ENCODE data around the gene FCRL5. TPM values are rescaled to one million over a fixed set of nuclear protein-coding genes. Genes with fewer than 3 reads are reported as not detected.

The FCRL5 gene
- total RNA-seq, 1 donor from 2014 or later, result 1.2 TPM

GRCh38 chr1:157523774-157524493, 28.4 kb downstream of the FCRL5 start:
- Histone ChIP-seq H3K4me1 (no peaks in the 10 kb centered on the region), H3K9me3 (no peaks in the 10 kb centered on the region), H3K27ac (no peak overlapping the region), H3K4me3 (no peak overlapping the region), H3K27me3 (ENCODE audit: low read depth) (no peaks in the 10 kb centered on the region), H3K36me3 (no peaks in the 10 kb centered on the region)
- peak in 1 of 2 donors; percentile 43 for ATAC-seq
- TF ChIP-seq CTCF (IDR thresholded peaks at IDR 0.05), result no peak
- intact Hi-C loops (cut with DNase I), result no loop called here
- DNase-seq, result no peak

GRCh38 chr1:157521056-157521455, 31.3 kb downstream of the FCRL5 start:
- Histone ChIP-seq H3K36me3 (no peaks in the 10 kb centered on the region), H3K4me3 (no peak overlapping the region), H3K4me1 (no peaks in the 10 kb centered on the region), H3K9me3 (no peaks in the 10 kb centered on the region), H3K27ac (no peak overlapping the region), H3K27me3 (ENCODE audit: low read depth) (no peaks in the 10 kb centered on the region)
- intact Hi-C loops (cut with DNase I), result no loop called here
- no peak for DNase-seq
- no peak for ATAC-seq
- no peak for TF ChIP-seq CTCF (IDR thresholded peaks at IDR 0.05)

- no peak for TF ChIP-seq CTCF (IDR thresholded peaks at IDR 0.05)
- no peaks in the 10 kb centered on the region for H3K9me3 ChIP-seq
- H3K4me3 ChIP-seq, result no peak overlapping the region
- DNase-seq, result no peak
- H3K4me1 ChIP-seq, result no peaks in the 10 kb centered on the region
- ATAC-seq, result no peak
- H3K36me3 ChIP-seq, result no peaks in the 10 kb centered on the region
- intact Hi-C loops (cut with DNase I), result no loop called here
- no peaks in the 10 kb centered on the region for H3K27me3 ChIP-seq (ENCODE audit: low read depth)
- no peak overlapping the region for H3K27ac ChIP-seq
These were observed 31.9 kb downstream of the FCRL5 start for GRCh38 chr1:157520386-157520935.

GRCh38 chr1:157519451-157519850, 32.9 kb downstream of the FCRL5 start:
- intact Hi-C loops (cut with DNase I), result no loop called here
- no peak for TF ChIP-seq CTCF (IDR thresholded peaks at IDR 0.05)
- no peaks in the 10 kb centered on the region for H3K27me3 ChIP-seq (ENCODE audit: low read depth)
- H3K27ac ChIP-seq, result no peak overlapping the region
- H3K36me3 ChIP-seq, result no peaks in the 10 kb centered on the region
- no peak overlapping the region for H3K4me3 ChIP-seq
- no peak for ATAC-seq
- no peaks in the 10 kb centered on the region for H3K9me3 ChIP-seq
- no peaks in the 10 kb centered on the region for H3K4me1 ChIP-seq
- DNase-seq, result no peak

GRCh38 chr1:157517016-157517415, 35.3 kb downstream of the FCRL5 start:
- Histone ChIP-seq H3K9me3 (no peaks in the 10 kb centered on the region), H3K36me3 (no peaks in the 10 kb centered on the region), H3K4me1 (no peaks in the 10 kb centered on the region), H3K27me3 (ENCODE audit: low read depth) (no peaks in the 10 kb centered on the region), H3K4me3 (no peak overlapping the region), H3K27ac (no peak overlapping the region)
- intact Hi-C loops (cut with DNase I), result no loop called here
- no peak for TF ChIP-seq CTCF (IDR thresholded peaks at IDR 0.05)
- ATAC-seq (no peak), DNase-seq (no peak)

All from lower lobe of right lung (tissue), 2 donors.